ENCODE data around the gene IGLL1.

The IGLL1 gene

GRCh38 chr22:23530106-23530505, 50.0 kb downstream of the IGLL1 start:
- DNase-seq (ENCODE audit: low read depth in 2 of 2, low spot score in 1 of 2): no peak

GRCh38 chr22:23529166-23530103, 50.7 kb downstream of the IGLL1 start:
- no peak for DNase-seq (ENCODE audit: low read depth in 2 of 2, low spot score in 1 of 2)

GRCh38 chr22:23527971-23528740, 51.9 kb downstream of the IGLL1 start:
- no peak for DNase-seq (ENCODE audit: low read depth in 2 of 2, low spot score in 1 of 2)

- no peak for DNase-seq (ENCODE audit: low read depth in 2 of 2, low spot score in 1 of 2)
These were observed 53.3 kb downstream of the IGLL1 start for GRCh38 chr22:23526596-23527316.

DNA sequence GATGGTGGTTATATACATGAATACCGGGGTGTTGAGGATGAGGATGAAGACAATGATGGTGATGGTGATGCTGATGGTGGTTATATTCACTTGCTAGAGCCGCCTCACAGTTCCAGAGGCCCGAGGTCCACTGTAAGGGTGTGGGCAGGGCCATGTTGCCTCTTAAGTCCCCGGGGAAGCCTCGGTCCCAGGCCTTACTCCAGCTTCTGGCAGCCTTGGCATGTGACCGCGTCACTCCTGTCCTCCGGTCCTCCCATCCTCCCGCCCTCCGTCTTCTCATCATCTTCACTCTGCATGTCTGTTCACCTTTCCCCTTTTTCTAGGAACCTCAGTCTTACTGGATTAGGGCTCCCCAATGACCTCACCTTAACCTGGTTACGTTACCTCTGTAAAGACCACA, 54.6 kb downstream of the IGLL1 start:
- DNase-seq (ENCODE audit: low read depth in 2 of 2, low spot score in 1 of 2): no peak

DNA sequence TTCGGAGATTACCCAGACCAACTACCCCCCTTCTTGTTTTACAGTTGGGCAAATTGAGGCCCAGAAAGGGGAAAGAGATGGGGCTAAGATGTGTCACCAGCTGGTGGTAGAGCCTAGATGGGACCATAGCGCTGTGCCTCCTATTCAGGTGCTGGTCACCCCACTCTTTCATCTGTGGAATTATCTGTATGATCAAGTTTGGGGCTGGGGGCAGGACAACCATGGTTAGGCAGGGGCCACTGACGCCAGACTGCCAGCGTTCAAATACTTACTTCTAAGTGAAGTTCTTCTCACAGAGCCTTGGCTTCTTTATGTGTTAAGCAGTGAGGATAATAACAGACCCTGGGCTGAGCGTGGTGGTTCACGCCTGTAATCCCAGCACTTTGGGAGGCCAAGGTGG, 55.9 kb downstream of the IGLL1 start:
- DNase-seq (ENCODE audit: low read depth in 2 of 2, low spot score in 1 of 2): no peak

DNA sequence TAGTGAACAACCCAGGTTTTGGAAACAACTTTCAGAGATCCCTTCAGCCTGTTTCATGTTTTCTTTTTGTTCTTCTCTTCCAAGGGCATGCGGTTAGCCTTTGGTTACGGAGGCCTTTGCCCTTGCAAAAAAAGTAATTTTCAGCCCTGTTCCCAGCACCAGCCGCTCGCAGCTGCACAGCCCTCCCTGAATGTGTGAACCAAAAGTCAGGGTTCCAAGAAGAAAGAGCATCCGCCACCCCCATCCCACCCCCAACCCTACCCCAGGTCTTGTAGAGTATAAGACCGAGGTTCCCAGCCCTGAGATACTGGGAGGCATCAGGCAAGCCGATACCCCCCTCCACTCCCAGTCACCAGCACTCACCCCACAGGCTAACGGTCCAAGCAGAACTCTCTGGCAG, 56.4 kb downstream of the IGLL1 start:
- DNase-seq (ENCODE audit: low read depth in 2 of 2, low spot score in 1 of 2): no peak
